IPS-NIHi7 (cell line): Measurements from ENCODE around the gene CHTOP.

ENCODE experiments used
- DNase-seq: peaks from one replicate; pipeline ENCODE4 v3.0.0; 2012; ENCODE audit warnings: mixed read lengths; ENCODE audit errors: extremely low spot score

The CHTOP gene

DNA sequence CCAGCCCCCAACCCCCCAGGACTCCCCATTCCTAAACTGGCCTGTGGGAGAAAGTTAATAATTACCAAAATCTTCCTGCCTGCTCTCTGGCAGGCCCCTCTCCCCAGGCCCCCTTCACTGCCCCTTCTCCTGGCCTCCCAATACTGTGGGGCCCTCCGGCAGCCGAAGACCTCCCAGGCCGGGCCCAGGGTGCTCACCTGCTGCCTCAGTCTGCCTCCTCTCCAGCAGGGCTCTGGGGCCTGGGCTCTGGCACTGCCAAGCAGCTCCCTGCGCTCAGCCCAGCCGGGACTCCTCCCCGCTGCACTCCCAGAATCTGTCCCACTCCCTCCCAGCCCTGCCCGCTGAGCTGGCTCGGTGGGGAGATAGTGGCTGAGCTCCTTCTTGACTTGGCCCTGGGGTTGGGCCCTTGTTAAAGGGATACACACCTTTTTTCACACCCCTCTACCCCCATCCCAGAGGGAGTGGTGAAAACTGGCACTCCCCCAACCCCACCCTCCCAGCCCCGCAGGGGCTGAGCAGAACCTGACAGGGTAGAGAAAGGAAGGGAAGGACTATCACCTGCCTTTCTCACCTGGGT lies 21.0 kb upstream of the CHTOP start, which contains the start of gene S100A16:
Gene S100A16 (minus strand): TSS at position 383 of the 577 bp plus-strand sequence. CDS start 4,986 bp downstream, outside the sequence.
- DNase-seq, result peak; percentile 74

DNA sequence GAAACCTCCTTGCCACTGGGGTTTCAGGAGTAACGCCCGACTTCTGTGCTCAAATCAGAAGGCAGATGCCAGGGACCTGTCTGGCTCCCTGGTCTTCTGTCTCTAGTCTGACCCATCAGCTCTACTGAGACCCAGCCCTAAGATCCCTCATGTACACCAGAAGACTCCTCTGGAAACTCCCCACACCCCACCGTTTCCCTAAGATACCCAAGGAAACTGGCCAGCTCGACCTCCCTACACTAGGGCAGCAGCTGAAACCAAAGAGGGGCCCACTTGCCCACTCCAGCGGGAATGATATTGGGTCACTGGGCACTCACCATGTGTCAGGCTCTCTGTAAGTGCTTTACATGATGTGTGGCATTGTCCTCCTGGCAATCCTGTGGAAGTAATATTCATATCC lies 20.5 kb upstream of the CHTOP start:
- DNase-seq, result no peak

DNA sequence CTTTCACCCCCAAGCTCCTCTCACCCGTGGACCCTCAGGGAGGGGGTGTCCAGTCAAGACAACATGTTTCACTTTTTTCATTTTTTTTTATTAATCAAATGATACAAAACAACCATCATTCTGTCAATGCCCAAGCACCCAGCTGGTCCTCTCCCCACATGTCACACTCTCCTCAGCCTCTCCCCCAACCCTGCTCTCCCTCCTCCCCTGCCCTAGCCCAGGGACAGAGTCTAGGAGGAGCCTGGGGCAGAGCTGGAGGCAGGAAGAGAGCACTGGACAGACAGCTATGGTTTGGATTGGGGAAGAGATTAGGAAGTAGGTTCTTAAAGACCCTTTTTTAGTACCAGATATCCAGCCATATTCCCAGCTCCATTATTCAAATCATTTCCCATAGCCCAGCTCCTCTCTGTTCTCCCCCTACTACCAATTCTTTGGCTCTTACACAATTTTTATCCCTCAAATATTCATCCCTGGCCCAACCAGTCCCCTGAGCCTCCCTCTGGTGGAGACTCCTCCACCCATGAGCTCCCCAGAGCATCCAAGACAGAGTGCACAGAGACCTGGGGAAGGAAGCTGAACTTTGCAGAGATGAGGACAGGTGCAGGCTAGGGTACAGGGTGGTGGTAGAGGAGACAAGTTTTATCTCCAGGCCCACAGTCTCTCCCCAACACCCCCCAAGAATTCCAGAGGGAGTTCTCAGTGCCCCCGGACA lies 19.5 kb upstream of the CHTOP start:
- no peak for DNase-seq

DNA sequence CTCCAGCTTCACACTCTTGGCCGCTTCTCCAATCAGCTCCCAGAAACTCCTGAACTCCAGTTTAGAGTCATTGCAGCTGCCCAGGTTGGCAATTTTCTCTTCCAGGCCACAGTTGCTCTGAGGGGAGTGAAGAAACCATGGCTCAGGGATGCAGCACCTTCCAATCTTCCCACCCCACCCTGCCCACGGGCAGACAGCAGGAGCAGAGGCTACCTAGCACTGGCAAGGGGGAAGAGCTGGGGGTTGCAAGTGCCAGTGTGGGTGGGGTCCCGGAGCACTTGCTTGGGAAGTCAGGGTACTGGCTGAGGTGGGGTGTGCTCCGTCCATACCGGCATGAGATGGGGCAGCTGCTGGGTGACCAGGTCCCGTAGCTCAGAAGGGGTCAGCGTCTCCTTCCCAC lies 19.0 kb upstream of the CHTOP start:
- DNase-seq, result no peak

DNA sequence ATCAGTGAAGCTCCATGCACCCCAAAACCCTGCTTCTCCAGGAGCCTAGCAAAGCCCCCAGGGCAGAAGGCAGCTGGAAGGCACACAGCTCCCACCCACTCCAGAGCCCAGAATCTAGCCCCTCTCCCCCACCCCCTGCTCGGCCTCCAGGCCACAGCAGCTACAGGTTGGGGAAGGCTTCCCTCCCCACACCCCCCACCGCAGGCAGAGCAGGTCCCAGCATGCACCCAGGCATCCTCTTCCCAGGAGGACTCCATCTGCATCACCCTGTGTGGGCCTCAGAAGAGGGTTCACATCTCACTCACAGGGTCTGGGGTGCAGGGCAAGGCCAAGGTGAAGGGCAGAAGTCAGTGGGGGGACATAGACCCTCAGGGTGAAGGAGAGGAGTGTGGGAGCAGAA lies 18.5 kb upstream of the CHTOP start:
- no peak for DNase-seq

DNA sequence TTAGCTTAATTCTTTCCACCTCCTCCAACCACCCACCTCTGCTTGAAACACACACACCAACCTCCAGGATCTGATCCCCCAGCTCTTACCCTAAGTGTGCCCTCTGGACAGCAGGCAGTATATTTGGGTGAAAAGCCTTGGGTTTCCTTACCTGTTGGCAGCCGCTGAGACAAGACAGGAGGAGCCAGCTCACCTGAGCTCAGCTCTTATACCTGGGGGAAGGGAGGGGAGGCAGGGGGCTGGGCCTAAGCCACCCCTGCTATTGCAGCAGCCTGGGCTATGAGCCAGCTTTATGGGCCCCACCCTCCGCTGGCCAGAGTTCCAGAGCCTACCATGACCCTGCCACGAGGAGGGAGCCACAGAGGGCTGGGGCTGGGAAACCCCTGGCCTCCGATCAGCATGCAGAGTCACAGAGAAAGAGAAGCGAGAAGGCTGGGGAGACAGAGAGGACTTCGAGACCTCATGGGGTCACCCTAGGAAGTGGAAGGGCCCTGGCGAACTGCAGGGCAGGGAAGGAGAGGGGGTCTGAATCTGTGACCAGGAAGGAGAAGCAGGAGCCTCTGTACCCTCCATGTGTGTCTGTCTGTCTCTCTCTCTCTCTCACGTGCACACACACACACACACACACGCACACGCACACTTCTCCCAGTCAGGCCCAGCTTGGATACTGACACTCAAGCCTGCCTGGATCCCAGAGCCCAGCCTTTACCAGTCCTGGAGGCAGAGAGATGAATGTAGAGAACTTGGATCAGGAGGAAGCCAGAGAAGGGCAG lies 17.5 kb upstream of the CHTOP start, which contains the start of gene S100A14:
Gene S100A14 (minus strand): TSS at position 182 of the 773 bp plus-strand sequence. CDS start 467 bp downstream, outside the sequence.
- DNase-seq, result no peak

DNA sequence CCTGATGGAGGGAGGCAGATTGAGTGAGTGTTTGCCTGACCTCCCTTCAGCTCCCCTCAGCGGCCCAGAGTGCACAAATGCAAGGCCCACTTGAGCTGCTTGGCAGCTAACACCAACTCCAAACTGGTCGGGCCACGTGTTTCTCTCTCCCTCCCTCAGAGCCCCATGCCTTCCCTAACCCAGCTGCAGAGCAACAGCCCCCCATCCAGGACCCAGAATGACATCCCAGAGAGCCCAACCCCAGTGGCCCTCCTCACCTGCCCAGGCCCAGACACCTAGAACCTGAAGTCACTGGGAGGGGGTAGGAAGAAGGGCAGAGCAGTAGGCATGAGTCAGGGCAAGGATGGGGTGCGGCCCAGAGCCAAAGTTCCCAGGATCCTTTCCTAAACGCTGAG lies 17.0 kb upstream of the CHTOP start:
- no peak for DNase-seq

DNA sequence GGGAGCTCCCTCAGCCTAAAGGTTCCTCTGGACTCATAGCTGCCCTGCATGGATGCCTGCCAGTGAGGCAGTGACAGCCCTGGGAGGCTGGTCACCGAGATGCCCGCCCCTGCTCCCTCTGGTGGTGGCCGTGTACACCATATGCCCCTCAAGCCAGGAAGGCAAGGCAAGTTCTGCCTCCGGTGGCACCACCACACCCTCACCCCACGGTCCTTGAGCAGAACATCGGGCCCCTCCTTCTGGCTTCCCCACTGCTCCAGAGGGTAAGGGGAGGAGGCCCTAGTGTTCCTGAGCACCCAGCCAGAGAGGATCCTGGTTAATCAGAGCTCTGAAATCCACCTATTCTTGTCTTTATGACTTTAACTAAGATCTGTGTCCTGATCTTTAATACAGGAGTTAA lies 16.2 kb upstream of the CHTOP start:
- DNase-seq, result peak; percentile 57

DNA sequence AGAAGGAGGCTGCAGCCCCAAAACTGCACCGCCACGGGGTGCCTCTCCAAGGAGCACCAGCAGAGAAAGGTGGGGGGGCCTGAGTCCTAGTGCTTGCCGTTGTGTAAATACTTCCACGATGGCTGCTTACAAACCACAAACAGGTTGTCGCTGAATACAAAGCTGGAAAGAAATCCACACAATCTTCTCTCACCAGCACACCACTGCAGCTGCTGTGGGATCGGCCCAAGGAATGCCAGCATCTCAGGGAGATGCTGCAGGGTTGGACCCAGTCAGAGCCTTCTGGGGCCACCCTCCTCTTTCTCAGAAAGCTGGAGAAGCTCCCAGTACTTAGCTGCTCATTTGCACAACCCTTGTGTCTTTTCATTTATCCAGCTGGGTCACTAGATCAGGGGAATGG lies 14.7 kb upstream of the CHTOP start:
- no peak for DNase-seq

DNA sequence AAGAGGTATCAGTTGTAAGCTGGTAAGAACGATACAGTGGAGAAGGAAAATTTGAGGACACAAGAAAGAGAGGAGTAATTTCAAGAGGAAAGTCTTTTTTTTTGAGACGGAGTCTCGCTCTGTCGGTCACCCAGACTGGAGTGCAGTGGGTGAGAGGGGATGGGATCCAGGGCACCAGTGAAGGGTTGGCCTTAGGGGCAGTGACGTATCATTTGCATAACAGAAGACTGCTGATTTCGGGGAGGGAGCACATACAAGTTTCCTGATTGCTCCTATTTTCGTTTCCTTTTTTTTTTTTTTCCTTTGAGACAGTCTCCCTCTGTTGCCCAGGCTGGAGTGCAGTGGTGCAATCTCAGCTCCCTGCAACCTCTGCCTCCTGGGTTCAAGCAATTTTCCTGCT lies 10.8 kb upstream of the CHTOP start:
- no peak for DNase-seq

DNA sequence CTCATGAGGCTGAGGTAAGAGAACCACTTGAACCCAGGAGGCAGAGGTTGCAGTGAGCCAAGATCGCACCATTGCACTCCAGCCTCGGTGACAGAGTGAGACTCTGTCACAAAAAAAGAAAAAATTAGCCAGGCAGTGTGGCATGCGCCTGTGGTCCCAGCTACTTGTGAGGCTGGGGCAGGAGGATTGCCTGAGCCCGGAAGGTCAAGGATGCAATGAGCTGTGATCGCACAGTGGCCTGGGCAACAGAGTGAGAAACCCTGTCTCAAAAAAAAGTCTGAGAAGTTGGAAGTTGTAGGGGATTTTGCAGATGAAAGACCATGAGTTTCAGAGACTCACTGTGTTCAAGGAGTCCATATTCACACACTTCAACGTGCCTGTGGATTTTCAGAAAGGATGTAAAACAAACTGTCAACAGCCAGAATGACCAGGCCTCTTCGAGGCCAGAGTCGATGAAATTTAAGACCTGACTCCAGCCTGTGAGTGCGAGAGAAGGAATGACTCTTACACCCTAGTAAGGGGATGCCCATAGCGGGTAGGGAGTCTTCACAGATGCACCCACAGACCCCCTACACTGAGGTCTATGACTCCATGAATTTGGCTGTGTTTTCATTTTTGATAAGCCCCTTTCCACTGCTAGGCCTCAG lies 8.8 kb upstream of the CHTOP start:
- DNase-seq, result no peak

DNA sequence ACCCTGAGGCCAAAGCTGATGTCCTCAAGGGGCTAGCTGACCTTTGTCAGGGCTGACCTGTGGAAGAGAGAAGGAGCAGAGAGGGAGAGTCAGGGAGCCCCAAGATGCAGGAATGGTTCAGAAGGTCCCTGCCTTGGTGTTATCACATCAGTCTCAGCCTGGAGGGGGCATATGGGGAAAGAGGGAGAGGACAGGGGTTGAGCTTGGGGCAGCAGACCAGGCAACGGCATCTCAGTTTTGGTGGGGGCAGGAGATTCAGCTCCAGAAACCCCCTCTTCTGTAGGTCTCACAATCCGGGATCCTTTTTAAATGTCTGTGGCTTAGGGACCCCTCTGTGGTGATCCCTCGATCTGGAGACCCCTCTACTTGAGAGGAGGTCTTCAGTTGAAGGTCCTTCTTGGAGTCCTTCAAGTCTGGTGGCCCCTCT lies 7.4 kb upstream of the CHTOP start:
- no peak for DNase-seq

DNA sequence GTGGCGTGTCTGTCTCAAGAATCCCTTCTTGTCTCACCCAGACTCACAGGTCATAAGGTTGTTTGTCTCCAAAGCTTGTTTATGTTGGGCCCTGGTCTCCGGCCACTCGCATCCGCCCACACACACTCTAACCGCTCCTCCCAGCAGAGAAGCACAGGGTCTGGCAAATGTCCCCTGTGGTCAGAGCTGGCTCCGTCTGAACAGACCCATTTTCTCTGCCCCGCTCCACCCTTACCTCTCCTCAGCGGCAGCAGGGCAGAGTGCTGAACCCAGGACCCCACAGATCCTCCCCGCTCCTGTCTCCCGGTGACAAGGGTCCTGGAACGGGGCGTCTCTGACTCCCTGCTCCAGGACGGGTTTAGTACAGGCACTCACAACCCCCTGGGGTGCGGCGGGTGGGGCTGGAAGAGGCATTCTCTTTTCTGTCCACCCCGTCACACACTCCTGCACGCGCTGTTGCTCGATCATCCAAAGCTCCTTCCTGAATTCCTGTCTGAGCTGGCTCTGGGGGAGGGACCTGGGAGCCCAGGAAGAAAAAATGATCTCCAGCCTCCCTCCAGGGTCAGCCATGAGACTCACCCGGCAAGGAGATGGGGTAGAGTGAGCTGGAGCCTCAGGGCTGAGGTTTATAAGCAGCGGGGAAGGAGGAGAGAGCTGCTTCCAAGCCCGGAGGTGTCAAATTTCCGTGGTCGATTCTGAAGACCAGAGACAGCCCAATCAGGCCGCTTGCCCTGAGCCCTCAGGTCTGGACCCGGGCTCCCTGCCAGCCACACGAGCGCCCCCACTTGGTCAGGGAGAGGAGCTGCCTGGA lies 6.8 kb upstream of the CHTOP start, which contains the start of gene S100A13:
Gene S100A13 (minus strand): TSS at position 602 of the 811 bp plus-strand sequence. CDS start 1,033 bp downstream, outside the sequence.
- peak; percentile 97 for DNase-seq

DNA sequence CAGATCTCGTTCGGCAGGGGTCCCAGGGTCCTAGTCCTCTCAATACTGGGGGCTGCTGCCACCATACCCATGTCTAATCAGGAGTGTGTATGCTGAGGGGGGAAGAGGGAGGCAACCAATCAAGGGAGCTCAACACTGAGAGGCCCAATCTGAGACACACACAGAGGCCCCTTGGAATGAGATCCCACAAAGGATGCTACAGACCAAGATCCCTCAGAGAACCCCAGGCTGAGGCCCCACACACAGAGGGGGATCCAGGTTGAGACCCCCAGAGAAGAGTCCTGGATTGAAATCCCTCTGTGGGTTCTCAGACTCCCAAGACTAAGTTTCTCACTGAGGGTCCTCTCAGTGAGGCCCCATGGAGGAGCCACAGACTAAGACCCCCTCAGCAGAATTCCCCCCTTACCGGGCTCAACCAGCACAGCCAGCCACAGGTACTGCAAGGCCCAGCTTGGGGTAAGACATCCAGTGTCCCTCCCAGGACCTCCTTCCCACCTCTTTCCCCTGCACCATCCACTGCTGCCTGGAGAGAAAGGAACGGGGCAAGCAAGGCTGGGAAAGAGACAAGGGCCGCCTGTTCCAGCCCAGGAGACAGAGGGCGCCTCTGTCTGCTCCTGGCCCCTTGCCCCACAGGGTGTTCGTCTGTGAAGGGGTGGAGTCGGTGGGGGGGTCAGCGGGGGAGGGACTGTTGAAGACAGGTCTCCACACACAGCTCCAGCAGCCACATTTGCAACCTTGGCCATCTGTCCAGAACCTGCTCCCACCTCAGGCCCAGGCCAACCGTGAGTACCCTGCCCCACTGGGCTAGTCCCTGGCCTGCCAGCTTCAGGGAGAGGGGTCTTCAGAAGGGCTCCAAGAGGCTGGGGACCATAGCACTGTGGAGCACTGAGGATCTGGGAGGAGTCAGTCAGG lies 5.9 kb upstream of the CHTOP start, which contains the start of gene S100A1:
Gene S100A1 (plus strand): TSS at position 720 of the 912 bp plus-strand sequence. CDS start 2,088 bp downstream, outside the sequence.
- DNase-seq, result no peak

DNA sequence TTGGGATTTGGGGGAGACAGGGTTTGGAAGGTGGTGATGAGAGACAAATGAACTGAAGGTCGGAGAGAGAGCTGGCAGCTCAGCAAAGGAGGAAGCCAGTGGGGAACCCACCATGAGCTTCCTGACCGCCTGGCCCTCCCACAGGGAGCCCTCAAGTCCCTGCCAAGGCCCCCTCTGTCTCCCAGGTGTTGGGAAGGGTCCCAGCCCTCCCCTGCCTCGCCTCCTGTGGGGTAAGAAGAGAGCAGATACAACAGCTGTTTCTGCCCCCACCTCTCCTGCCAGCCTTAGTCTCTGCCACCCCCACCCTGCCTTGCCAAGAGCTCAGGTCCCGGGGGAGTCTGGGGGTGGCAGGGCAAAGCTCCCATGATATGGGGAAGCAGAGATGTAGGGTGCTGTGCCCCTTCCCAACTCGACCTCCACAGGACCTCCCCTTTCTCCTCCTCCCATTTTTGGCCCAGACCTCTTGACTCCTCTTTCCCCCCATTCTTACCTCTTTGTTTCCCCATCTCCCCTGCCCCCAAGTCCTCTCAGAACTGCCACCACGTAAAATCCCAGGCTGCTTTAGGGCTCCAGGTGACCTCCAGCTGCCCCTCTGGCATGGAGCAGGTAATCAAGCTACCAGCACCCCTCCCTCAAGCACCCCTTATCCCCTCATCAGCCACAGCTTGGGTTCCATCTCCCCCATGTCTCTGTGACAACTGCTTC lies 5.1 kb upstream of the CHTOP start:
- DNase-seq, result no peak

DNA sequence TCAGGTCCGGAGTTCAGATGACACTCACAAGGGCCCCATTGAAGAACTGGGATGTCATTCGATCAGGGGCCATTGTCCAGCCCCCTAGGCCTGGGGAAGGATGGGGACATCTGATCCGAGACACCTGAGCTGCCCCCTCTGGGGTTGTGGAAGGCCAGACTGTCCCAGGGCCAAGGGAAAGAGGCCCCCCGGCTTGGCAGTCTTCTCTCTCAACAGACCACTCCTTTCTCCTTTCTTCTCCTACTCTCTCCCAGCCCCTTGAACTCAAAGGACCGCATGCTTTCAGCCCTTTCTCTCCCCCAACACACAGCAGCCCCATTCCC lies 4.6 kb upstream of the CHTOP start:
- no peak for DNase-seq

DNA sequence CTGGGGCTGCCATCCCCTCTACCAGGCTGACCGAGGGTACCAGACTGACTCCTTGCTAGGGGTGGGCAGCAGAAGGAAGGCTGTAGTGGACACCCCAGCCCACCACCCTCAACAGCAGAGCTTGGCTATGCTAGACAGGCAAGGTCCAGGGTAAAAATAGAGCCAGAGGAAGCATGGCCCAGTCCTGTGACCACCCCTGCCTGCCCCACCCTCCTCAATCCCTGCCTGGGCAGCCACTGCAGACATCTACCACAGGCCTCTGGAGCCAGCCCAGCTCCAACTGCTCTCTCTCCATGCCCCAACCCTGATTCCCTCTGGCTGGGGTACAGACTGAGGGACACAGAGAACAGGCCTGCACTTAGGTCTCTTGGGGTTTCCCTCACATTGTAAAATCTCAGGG lies 3.9 kb upstream of the CHTOP start:
- no peak for DNase-seq

DNA sequence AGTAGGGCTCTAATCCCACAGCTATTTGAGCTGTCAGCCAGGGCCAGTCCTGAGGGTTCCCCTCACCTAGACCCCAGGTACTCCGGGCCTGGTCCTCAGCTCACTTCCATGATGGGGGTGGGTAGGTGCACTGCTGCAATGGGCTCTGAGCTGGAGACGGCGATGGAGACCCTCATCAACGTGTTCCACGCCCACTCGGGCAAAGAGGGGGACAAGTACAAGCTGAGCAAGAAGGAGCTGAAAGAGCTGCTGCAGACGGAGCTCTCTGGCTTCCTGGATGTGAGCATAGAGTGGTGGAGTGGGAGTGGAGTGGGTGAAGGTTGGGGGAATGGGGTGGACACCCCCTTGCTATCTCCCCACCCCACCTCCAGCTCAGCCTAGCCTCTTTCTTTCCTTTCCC lies 3.5 kb upstream of the CHTOP start:
- DNase-seq, result no peak
